Activated CD8-positive, alpha-beta memory T cell treated with anti-CD3 and anti-CD28 coated beads, Interleukin-2, amount 50 U/mL, for 48 hours (primary cell): ENCODE results near the gene ELF3.
"Not testable (repeated sequence)": the region's sequence is repeated elsewhere in the genome, so short reads cannot be mapped to it uniquely, and the experiment has no call there.

ENCODE experiments used
- DNase-seq: peaks from one replicate; pipeline ENCODE4 v3.0.0-alpha.2; 2020

The ELF3 gene

GRCh38 chr1:202036595-202037387, 26.4 kb downstream of the ELF3 start:
- DNase-seq, result no peak

- DNase-seq, result no peak
Observed at GRCh38 chr1:202037706-202038296, 27.4 kb downstream of the ELF3 start.

- no peak for DNase-seq
Observed at GRCh38 chr1:202038688-202039346, 28.4 kb downstream of the ELF3 start.

- no peak for DNase-seq
Observed at GRCh38 chr1:202045705-202046104, 35.3 kb downstream of the ELF3 start.

- no peak for DNase-seq
Observed at GRCh38 chr1:202046227-202046626, 35.8 kb downstream of the ELF3 start.

- no peak for DNase-seq
Observed at GRCh38 chr1:202046748-202047708, 36.6 kb downstream of the ELF3 start.

GRCh38 chr1:202047977-202048376, 37.6 kb downstream of the ELF3 start:
- DNase-seq, result no peak

GRCh38 chr1:202049129-202049528, 38.7 kb downstream of the ELF3 start:
- DNase-seq, result no peak

GRCh38 chr1:202054094-202054493, 43.7 kb downstream of the ELF3 start:
- DNase-seq, result no peak

GRCh38 chr1:202054673-202055072, 44.3 kb downstream of the ELF3 start:
- DNase-seq, result not testable (repeated sequence)

GRCh38 chr1:202056644-202057334, 46.4 kb downstream of the ELF3 start:
- no peak for DNase-seq

- DNase-seq, result not testable (repeated sequence)
Observed at GRCh38 chr1:202057335-202057704, 46.9 kb downstream of the ELF3 start.

GRCh38 chr1:202058001-202058908, 47.9 kb downstream of the ELF3 start:
- DNase-seq, result no peak

- no peak for DNase-seq
Observed at GRCh38 chr1:202061055-202061454, 50.7 kb downstream of the ELF3 start.

GRCh38 chr1:202061787-202062186, 51.4 kb downstream of the ELF3 start:
- not testable (repeated sequence) for DNase-seq

- not testable (repeated sequence) for DNase-seq
Observed at GRCh38 chr1:202062636-202063035, 52.2 kb downstream of the ELF3 start.

- DNase-seq, result no peak
Observed at GRCh38 chr1:202063093-202063492, 52.7 kb downstream of the ELF3 start.

GRCh38 chr1:202064889-202065312, 54.5 kb downstream of the ELF3 start:
- DNase-seq, result not testable (repeated sequence)
